GM18858 (cell line): ENCODE data around the gene ACTR10.
A peak's percentile ranks its signal among the peaks of the same experiment; 100 is the strongest.
"Not testable (repeated sequence)": the region's sequence is repeated elsewhere in the genome, so short reads cannot be mapped to it uniquely, and the experiment has no call there.

Source experiments
- ATAC-seq: cut with Tn5 transposase; IDR thresholded peaks from one replicate; pipeline ENCODE4 v1.9.1; 2021; ENCODE audit not compliant: unreplicated experiment

Gene ACTR10

GRCh38 chr14:58215191-58215914 lies 15.4 kb downstream of the ACTR10 start:
- no peak for ATAC-seq

- no peak for ATAC-seq
Measured at GRCh38 chr14:58216544-58216943, 16.6 kb downstream of the ACTR10 start.

GRCh38 chr14:58227096-58227819 lies 27.3 kb downstream of the ACTR10 start:
- ATAC-seq = no peak

GRCh38 chr14:58238252-58239243 lies 38.6 kb downstream of the ACTR10 start:
- ATAC-seq = no peak

GRCh38 chr14:58239244-58240195 lies 39.6 kb downstream of the ACTR10 start:
- no peak for ATAC-seq

- ATAC-seq = peak; percentile 15
Measured at GRCh38 chr14:58243790-58244555, 44.0 kb downstream of the ACTR10 start.

- peak; percentile 80 for ATAC-seq
Measured at GRCh38 chr14:58244556-58245387, 44.8 kb downstream of the ACTR10 start, which contains the start of gene PSMA3. PSMA3 (plus strand) TSS chr14:58244843; CDS start chr14:58244921, 78 bp downstream.

- ATAC-seq = no peak
Measured at GRCh38 chr14:58245562-58245961, 45.6 kb downstream of the ACTR10 start.

- ATAC-seq = no peak
Measured at GRCh38 chr14:58249611-58250010, 49.7 kb downstream of the ACTR10 start.

- no peak for ATAC-seq
Measured at GRCh38 chr14:58258156-58258555, 58.2 kb downstream of the ACTR10 start.

GRCh38 chr14:58262005-58262404 lies 62.1 kb downstream of the ACTR10 start:
- ATAC-seq = not testable (repeated sequence)

- no peak for ATAC-seq
Measured at GRCh38 chr14:58265401-58265800, 65.5 kb downstream of the ACTR10 start.

GRCh38 chr14:58270628-58271027 lies 70.7 kb downstream of the ACTR10 start:
- ATAC-seq = no peak

GRCh38 chr14:58272588-58273372 lies 72.8 kb downstream of the ACTR10 start:
- no peak for ATAC-seq

- ATAC-seq = no peak
Measured at GRCh38 chr14:58274881-58275280, 74.9 kb downstream of the ACTR10 start.

- ATAC-seq = no peak
Measured at GRCh38 chr14:58275527-58276190, 75.7 kb downstream of the ACTR10 start.

GRCh38 chr14:58276208-58276607 lies 76.3 kb downstream of the ACTR10 start:
- no peak for ATAC-seq
